ENCODE measurements around the gene TOMM5.

DNA sequence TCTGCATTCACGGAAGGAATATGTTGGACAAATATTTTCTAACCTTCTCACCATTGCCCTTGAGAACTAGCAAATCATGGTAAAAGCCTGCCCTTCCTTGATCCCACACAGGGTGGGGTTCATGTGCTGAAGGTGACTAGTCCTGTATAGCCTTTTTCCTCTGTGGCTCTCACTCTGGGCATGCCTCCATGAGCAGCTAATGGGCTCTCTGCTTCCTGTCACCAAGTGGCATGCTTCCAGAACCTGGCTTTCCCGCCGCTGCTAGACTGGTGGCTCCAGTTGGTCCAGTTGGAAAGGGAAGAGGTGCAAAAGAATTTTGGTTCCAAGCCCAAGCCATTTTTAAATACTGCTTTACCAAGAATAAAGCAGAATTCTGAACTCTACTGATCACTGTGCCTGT is 51.8 kb downstream of the TOMM5 start:
- TF ChIP-seq SPI1 (IDR thresholded peaks at IDR 0.05; ENCODE audit: low read depth, low read length) (no peak), POLR2A (IDR thresholded peaks at IDR 0.05; ENCODE audit: low read depth, low read length) (no peak), TAF1 (IDR thresholded peaks at IDR 0.05; ENCODE audit: low read depth, low read length) (no peak)
